Measurements from ENCODE around the gene C6orf52. TPM values are rescaled to one million over a fixed set of nuclear protein-coding genes. Genes with fewer than 3 reads are reported as not detected.

The C6orf52 gene
- total RNA-seq, 4 donors from 2014 or later = not detected

DNA sequence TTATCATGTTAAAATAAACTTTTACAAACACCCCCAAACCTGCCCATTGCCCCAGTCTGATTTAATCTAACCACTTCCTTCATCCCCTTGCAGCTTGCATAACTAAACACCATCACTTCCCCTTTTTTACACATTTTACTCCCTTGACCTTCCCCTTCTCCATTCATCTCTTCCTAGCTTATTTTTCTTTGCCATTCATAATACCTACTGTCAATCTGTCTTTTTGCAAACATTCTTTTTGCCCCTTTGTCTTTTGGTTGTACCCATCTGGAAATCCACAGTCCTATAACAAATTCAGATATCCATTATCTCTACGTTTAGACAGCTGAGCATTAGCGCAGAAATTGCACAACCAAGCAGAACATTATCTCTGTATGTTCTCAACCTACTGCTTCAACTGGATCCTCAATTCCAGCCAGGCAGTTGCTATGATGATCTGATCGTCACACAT lies 51.2 kb downstream of the C6orf52 start:
- TF ChIP-seq, protein P1, sequence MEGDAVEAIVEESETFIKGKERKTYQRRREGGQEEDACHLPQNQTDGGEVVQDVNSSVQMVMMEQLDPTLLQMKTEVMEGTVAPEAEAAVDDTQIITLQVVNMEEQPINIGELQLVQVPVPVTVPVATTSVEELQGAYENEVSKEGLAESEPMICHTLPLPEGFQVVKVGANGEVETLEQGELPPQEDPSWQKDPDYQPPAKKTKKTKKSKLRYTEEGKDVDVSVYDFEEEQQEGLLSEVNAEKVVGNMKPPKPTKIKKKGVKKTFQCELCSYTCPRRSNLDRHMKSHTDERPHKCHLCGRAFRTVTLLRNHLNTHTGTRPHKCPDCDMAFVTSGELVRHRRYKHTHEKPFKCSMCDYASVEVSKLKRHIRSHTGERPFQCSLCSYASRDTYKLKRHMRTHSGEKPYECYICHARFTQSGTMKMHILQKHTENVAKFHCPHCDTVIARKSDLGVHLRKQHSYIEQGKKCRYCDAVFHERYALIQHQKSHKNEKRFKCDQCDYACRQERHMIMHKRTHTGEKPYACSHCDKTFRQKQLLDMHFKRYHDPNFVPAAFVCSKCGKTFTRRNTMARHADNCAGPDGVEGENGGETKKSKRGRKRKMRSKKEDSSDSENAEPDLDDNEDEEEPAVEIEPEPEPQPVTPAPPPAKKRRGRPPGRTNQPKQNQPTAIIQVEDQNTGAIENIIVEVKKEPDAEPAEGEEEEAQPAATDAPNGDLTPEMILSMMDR (IDR thresholded peaks at IDR 0.05) = no peak
- DNase-seq (ENCODE audit: low spot score) = no peak
- ATAC-seq (ENCODE audit: low FRiP score) = no peak

DNA sequence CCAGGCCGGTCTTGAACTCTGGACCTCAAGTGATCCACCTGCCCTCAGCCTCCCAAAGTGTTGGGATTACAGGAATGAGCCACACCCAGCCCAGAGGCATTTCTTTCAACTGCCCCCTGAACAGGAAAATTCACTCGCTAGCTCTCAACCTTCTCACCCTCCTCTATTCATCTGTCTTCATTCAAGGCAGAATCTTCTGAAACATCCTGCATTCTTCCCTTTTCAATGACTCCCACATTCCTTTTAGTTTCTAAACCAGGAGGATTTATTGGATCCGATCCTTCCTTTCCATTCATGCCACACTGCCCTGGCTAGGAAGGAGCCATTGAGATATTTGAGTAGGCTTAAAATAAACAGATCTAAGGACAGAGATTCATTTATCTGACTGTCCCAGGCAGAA lies 52.9 kb downstream of the C6orf52 start:
- TF ChIP-seq, protein P1 (IDR thresholded peaks at IDR 0.05) = no peak
- DNase-seq (ENCODE audit: low spot score) (no peak), ATAC-seq (ENCODE audit: low FRiP score) (no peak)

DNA sequence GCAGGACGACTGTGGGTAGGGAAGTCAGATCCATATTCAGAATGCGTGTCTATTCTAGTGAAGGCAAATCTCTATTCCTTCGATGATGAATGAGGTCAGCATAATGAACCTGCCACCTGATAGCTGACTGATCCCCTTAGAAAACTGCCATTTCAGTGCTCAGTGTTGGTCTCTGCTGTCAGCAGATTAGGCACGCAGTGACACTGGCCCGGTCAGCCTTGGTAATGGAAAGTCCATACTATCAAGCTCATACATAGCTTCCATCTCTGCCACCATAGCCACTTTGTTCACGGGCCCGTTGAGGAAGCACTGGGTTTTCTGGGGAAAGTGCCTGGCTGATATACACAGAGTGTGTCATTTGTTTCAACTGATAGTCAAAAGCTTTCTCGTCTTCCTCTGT lies 54.0 kb downstream of the C6orf52 start:
- DNase-seq (ENCODE audit: low spot score) (no peak), ATAC-seq (ENCODE audit: low FRiP score) (no peak)
- TF ChIP-seq, protein P1 (IDR thresholded peaks at IDR 0.05) = no peak

GRCh38 chr6:10633216-10633615 lies 61.2 kb downstream of the C6orf52 start:
- ATAC-seq (ENCODE audit: low FRiP score) (no peak), DNase-seq (ENCODE audit: low spot score) (no peak)
- TF ChIP-seq, protein P1 (IDR thresholded peaks at IDR 0.05) = no peak

GRCh38 chr6:10630178-10630577 lies 64.2 kb downstream of the C6orf52 start:
- TF ChIP-seq, protein P1 (IDR thresholded peaks at IDR 0.05) = no peak
- ATAC-seq (ENCODE audit: low FRiP score) (no peak), DNase-seq (ENCODE audit: low spot score) (no peak)

DNA sequence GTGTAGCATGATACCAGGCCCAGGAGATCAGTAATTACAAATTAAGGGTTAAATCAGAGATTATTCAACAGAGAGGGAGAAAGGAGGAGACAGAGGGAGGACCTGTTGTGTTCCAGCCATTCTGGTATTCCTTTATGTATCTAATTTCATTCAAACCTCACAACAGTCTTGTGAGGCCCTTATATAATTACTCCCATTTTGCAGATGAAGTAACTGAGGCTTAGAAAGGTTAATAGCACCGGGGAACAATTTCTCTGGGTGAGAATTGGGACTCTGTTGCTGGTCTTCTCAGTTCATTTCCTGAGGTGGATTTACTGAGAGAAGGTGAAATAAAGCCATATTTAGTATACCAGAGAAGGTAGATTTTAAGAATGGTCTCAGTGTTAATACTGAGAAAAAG lies 66.6 kb downstream of the C6orf52 start:
- DNase-seq (ENCODE audit: low spot score) = no peak
- no peak for ATAC-seq (ENCODE audit: low FRiP score)
- TF ChIP-seq, protein P1 (IDR thresholded peaks at IDR 0.05) = no peak

- no peak for ATAC-seq (ENCODE audit: low FRiP score)
- no peak for DNase-seq (ENCODE audit: low spot score)
- TF ChIP-seq, protein P1 (IDR thresholded peaks at IDR 0.05) = no peak
Measured at GRCh38 chr6:10626154-10626741, 68.2 kb downstream of the C6orf52 start.

Data from omental fat pad (tissue), 4 donors.